Measurements from ENCODE around the gene MARCHF10. TPM values are rescaled to one million over a fixed set of nuclear protein-coding genes. Genes with fewer than 3 reads are reported as not detected.

The MARCHF10 gene
- polyA plus RNA-seq, 1 donor from 2014 or later, result 0.27 TPM

DNA sequence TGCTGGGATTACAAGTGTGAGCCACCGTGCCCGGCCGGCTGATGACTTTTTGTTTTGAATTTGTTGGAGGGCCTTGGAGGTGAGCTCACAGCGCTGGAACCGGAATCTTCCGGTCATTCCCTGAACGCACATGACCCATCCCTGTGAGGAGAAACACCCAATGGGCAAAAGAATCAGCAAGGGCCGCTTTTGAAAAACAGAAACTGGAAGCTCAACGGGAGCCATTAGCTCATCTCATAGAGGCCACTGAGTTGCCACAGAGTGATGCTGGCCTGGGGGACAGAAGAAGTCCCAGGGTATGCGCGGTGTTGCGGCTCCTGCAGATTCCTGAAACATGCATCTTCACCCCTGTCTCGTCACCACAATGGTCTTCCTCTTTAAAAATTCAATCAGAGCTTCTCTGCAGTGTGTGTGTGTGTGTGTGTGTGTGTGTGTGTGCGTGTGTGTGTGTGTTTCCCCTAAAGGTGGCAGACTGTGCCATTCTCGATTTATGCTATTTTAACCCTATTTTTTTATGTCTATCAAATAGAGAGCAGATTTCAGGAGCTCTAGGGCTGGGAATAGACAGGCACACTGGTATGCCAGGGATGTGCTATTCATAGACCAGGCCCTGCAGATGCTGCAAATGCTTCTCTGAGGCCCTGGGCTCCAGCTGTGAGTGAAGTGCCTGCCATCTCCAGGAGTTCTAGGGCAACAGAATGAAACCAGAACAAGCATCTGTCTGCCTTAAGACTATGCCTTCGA lies 68.3 kb downstream of the MARCHF10 start:
- H2AFZ ChIP-seq (ENCODE audit: low read depth, low read length), result no peak overlapping the region
- TF ChIP-seq, protein P1, sequence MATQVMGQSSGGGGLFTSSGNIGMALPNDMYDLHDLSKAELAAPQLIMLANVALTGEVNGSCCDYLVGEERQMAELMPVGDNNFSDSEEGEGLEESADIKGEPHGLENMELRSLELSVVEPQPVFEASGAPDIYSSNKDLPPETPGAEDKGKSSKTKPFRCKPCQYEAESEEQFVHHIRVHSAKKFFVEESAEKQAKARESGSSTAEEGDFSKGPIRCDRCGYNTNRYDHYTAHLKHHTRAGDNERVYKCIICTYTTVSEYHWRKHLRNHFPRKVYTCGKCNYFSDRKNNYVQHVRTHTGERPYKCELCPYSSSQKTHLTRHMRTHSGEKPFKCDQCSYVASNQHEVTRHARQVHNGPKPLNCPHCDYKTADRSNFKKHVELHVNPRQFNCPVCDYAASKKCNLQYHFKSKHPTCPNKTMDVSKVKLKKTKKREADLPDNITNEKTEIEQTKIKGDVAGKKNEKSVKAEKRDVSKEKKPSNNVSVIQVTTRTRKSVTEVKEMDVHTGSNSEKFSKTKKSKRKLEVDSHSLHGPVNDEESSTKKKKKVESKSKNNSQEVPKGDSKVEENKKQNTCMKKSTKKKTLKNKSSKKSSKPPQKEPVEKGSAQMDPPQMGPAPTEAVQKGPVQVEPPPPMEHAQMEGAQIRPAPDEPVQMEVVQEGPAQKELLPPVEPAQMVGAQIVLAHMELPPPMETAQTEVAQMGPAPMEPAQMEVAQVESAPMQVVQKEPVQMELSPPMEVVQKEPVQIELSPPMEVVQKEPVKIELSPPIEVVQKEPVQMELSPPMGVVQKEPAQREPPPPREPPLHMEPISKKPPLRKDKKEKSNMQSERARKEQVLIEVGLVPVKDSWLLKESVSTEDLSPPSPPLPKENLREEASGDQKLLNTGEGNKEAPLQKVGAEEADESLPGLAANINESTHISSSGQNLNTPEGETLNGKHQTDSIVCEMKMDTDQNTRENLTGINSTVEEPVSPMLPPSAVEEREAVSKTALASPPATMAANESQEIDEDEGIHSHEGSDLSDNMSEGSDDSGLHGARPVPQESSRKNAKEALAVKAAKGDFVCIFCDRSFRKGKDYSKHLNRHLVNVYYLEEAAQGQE (IDR thresholded peaks at IDR 0.05; ENCODE audit: borderline replicate concordance), result no peak
- TF ChIP-seq TAF1 (IDR thresholded peaks at IDR 0.05; ENCODE audit: low read depth) (no peak), MXI1 (conservative IDR thresholded peaks at IDR 0.05; ENCODE audit: poor library complexity, severe bottlenecking) (no peak), POLR2AphosphoS5 (IDR thresholded peaks at IDR 0.05) (peak; percentile 18), SMC3 (conservative IDR thresholded peaks at IDR 0.05; ENCODE audit: poor library complexity) (peak; percentile 26), EP300 (conservative IDR thresholded peaks at IDR 0.05; ENCODE audit: poor library complexity, severe bottlenecking) (no peak), RAD21 (conservative IDR thresholded peaks at IDR 0.05) (peak; percentile 15), EZH2 (IDR thresholded peaks at IDR 0.05; ENCODE audit: borderline replicate concordance, insufficient read depth, low read length, poor library complexity, severe bottlenecking) (no peak)
- TF ChIP-seq, protein P2, sequence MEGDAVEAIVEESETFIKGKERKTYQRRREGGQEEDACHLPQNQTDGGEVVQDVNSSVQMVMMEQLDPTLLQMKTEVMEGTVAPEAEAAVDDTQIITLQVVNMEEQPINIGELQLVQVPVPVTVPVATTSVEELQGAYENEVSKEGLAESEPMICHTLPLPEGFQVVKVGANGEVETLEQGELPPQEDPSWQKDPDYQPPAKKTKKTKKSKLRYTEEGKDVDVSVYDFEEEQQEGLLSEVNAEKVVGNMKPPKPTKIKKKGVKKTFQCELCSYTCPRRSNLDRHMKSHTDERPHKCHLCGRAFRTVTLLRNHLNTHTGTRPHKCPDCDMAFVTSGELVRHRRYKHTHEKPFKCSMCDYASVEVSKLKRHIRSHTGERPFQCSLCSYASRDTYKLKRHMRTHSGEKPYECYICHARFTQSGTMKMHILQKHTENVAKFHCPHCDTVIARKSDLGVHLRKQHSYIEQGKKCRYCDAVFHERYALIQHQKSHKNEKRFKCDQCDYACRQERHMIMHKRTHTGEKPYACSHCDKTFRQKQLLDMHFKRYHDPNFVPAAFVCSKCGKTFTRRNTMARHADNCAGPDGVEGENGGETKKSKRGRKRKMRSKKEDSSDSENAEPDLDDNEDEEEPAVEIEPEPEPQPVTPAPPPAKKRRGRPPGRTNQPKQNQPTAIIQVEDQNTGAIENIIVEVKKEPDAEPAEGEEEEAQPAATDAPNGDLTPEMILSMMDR (IDR thresholded peaks at IDR 0.05; ENCODE audit: poor library complexity, severe bottlenecking), result peak; percentile 26
- H3K27me3 ChIP-seq (ENCODE audit: insufficient read depth, low read depth, low read length), result no peaks in the 10 kb centered on the region
- H3K27ac ChIP-seq (ENCODE audit: low read length), result peak overlapping the region; percentile 51
- no peaks in the 10 kb centered on the region for H3K9me3 ChIP-seq (ENCODE audit: low read length)
- H3K9me2 ChIP-seq (ENCODE audit: insufficient read depth, low read length), result no peaks in the 10 kb centered on the region
- H3K79me2 ChIP-seq (replicated peaks; ENCODE audit: insufficient read depth, low read length), result no peaks in the 10 kb centered on the region
- H4K20me1 ChIP-seq (ENCODE audit: insufficient read depth), result no peaks in the 10 kb centered on the region
- no peaks in the 10 kb centered on the region for H3F3A ChIP-seq (ENCODE audit: insufficient read depth, low read length, poor library complexity, severe bottlenecking)
- H3K9ac ChIP-seq (ENCODE audit: low read length), result peak overlapping the region; percentile 21
- no peaks in the 10 kb centered on the region for H3K36me3 ChIP-seq (ENCODE audit: insufficient read depth, low read length)
- peak overlapping the region; percentile 19 for H3K4me2 ChIP-seq (ENCODE audit: low read length)
- H3K4me3 ChIP-seq (ENCODE audit: low read length), result no peak overlapping the region

DNA sequence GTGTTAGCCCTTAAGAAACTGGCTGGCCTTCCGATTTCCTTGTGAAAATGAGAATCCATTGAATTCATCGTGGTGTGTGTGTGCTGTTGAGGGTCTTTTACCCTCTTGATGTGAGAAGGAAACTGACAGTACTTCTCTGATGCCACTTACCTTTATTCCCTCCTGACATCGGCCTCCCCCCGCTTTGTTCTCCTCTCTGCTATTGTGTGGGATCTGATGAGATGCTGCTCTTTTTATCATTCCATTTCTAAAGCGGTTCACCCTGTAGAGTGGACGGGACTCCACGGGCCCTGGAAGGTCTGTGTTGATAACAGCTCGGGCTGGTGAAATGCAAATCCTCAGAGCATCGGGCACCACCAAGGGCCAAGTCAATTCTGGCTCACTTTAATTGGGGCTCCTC lies 69.8 kb downstream of the MARCHF10 start:
- H3K27me3 ChIP-seq (ENCODE audit: insufficient read depth, low read depth, low read length), result no peaks in the 10 kb centered on the region
- no peak for TF ChIP-seq RAD21 (conservative IDR thresholded peaks at IDR 0.05)
- TF ChIP-seq, protein P1 (IDR thresholded peaks at IDR 0.05; ENCODE audit: borderline replicate concordance), result no peak
- no peak for TF ChIP-seq TAF1 (IDR thresholded peaks at IDR 0.05; ENCODE audit: low read depth)
- no peak for TF ChIP-seq SMC3 (conservative IDR thresholded peaks at IDR 0.05; ENCODE audit: poor library complexity)
- no peak for TF ChIP-seq POLR2AphosphoS5 (IDR thresholded peaks at IDR 0.05)
- no peak for TF ChIP-seq EP300 (conservative IDR thresholded peaks at IDR 0.05; ENCODE audit: poor library complexity, severe bottlenecking)
- TF ChIP-seq, protein P2 (IDR thresholded peaks at IDR 0.05; ENCODE audit: poor library complexity, severe bottlenecking), result no peak
- TF ChIP-seq MXI1 (conservative IDR thresholded peaks at IDR 0.05; ENCODE audit: poor library complexity, severe bottlenecking), result no peak
- no peak for TF ChIP-seq EZH2 (IDR thresholded peaks at IDR 0.05; ENCODE audit: borderline replicate concordance, insufficient read depth, low read length, poor library complexity, severe bottlenecking)
- H3F3A ChIP-seq (ENCODE audit: insufficient read depth, low read length, poor library complexity, severe bottlenecking), result no peaks in the 10 kb centered on the region
- H2AFZ ChIP-seq (ENCODE audit: low read depth, low read length), result no peak overlapping the region
- H3K4me3 ChIP-seq (ENCODE audit: low read length), result no peak overlapping the region
- no peaks in the 10 kb centered on the region for H3K36me3 ChIP-seq (ENCODE audit: insufficient read depth, low read length)
- no peaks in the 10 kb centered on the region for H3K9me3 ChIP-seq (ENCODE audit: low read length)
- no peak overlapping the region for H3K4me2 ChIP-seq (ENCODE audit: low read length)
- H3K27ac ChIP-seq (ENCODE audit: low read length), result no peak overlapping the region
- no peak overlapping the region for H3K9ac ChIP-seq (ENCODE audit: low read length)
- H3K9me2 ChIP-seq (ENCODE audit: insufficient read depth, low read length), result no peaks in the 10 kb centered on the region
- H4K20me1 ChIP-seq (ENCODE audit: insufficient read depth), result no peaks in the 10 kb centered on the region
- no peaks in the 10 kb centered on the region for H3K79me2 ChIP-seq (replicated peaks; ENCODE audit: insufficient read depth, low read length)

Measured in neural cell (in vitro differentiated cells).